GM10248 (cell line): Measurements from ENCODE around the gene ZBTB38.

Source experiments
- CTCF ChIA-PET: fragments of 300-600 bp; sonication (Branson Sonifier 250); formaldehyde crosslinking; extraction: SDS; loops from one replicate; lab custom pipeline; 2021; ENCODE audit warnings: antibody characterized with exemption; lab: Yijun Ruan, JAX
- POLR2A ChIA-PET: fragments of 350-650 bp; sonication (Branson Sonifier 250); formaldehyde crosslinking; extraction: SDS; loops from one replicate; lab custom pipeline; 2020; ENCODE audit warnings: antibody characterized with exemption; lab: Yijun Ruan, JAX
- DNase-seq: peaks from one replicate; pipeline ENCODE4 v3.0.0; 2012; ENCODE audit errors: extremely low spot score
- TF ChIP-seq, protein P1 (sequence below): IDR thresholded peaks from 2 replicates; pipeline ENCODE4 v1.5.1; 2012; ENCODE audit warnings: mild to moderate bottlenecking, low read depth; ENCODE audit errors: extremely low read depth, missing control alignments, control extremely low read depth

The ZBTB38 gene

DNA sequence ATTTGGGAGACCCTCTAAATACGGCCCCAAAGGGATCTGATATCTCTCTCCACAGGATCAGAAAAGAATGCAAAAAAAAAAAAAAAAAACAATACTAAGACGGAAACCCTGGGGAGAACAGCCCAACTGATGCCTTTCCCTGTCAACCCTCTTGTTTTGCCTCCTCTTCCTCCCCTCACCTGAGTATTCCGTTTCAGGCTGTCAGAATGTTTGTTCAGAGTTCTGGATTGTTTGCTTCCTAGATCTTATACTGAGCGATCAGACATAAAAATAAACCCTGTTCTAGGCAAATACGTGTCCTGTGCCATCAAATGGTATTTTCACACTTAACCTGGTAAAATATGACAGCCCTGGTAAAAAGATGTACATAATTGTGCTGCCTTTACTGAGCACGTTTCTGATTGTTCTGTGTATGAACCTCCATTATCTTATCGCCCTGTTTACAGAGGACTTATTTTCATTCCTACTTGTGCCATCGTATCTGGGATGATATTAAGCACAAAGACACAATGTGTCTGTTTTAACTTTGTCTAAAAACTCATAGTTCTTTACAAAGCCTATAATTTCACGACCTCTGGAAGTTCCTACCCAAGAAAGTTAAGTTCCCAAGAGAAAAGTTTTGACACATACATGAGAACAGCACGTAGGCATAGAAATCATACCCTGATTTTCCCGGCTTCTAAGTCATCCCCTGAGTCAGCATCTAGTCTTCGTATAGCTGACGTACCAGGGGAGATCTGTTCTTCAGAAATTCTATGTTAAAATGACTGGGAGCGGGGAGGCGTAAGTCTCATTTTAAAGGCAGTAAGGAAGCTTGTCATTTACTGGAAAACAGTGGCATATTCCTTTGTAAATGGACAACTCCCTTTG, 856 bp downstream of the ZBTB38 start:
- DNase-seq = no peak
- POLR2A ChIA-PET = interaction anchor here (1.4 kb wide), 1 partner anchor 15 kb away, joined by 3 read pairs; no protein-coding TSS in a partner anchor
- CTCF ChIA-PET = interaction anchor here (0.9 to 11.8 kb wide), 22 partner anchors 8 to 86 kb away, joined by 3 to 143 read pairs (median 5); no protein-coding TSS in a partner anchor
- TF ChIP-seq, protein P1, sequence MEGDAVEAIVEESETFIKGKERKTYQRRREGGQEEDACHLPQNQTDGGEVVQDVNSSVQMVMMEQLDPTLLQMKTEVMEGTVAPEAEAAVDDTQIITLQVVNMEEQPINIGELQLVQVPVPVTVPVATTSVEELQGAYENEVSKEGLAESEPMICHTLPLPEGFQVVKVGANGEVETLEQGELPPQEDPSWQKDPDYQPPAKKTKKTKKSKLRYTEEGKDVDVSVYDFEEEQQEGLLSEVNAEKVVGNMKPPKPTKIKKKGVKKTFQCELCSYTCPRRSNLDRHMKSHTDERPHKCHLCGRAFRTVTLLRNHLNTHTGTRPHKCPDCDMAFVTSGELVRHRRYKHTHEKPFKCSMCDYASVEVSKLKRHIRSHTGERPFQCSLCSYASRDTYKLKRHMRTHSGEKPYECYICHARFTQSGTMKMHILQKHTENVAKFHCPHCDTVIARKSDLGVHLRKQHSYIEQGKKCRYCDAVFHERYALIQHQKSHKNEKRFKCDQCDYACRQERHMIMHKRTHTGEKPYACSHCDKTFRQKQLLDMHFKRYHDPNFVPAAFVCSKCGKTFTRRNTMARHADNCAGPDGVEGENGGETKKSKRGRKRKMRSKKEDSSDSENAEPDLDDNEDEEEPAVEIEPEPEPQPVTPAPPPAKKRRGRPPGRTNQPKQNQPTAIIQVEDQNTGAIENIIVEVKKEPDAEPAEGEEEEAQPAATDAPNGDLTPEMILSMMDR = no peak

DNA sequence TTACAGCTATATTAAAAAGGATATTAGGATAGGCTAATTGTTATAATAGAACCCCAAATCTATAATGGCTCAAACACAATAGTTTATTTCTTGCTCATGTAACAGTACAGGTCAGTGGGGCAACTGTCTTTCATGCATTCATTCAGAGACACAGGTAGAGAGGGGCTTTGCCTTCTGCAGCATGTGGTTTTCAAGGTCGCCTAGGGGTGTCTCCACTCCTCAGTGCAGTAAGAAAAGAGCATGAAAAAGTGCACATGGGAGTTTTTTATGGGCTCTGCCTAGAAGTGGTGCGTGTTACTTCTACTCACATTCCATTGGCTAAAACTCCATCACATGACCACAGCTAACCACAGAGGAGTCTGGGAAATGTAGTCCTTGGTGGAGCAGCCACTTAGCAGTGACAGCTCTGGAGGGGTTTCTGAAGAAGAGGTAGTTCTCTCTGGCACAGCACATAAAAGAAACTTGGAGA, 1.8 kb downstream of the ZBTB38 start:
- TF ChIP-seq, protein P1 = peak; percentile 50
- CTCF ChIA-PET = interaction anchor here (0.8 to 11.8 kb wide), 23 partner anchors 9 to 85 kb away, joined by 3 to 143 read pairs (median 5); no protein-coding TSS in a partner anchor
- POLR2A ChIA-PET = interaction anchor here (1.4 kb wide), 1 partner anchor 14 kb away, joined by 3 read pairs; no protein-coding TSS in a partner anchor
- peak; percentile 77 for DNase-seq

DNA sequence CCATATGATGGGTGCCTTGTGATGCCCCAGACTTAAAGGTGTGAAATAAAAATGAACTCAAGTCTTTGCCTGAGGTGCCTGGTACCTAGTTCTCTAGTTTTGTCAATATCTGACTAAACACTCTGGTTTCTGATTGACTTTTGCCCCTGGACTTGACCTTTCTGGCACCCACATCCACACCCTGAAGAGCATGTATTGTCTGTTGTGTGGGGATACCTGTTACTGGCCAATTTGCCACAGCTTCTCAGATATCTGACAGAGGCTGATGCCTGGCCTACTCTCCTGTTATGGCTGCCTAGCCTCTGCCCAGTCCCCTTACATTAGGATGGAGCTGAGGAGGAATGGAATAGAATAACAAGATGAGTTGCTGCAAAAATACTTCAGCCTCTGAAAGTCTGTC, 3.6 kb downstream of the ZBTB38 start:
- CTCF ChIA-PET = interaction anchor here (1.1 to 11.8 kb wide), 9 partner anchors 11 to 83 kb away, joined by 3 to 143 read pairs (median 11); no protein-coding TSS in a partner anchor
- POLR2A ChIA-PET = no interaction called here
- TF ChIP-seq, protein P1 = no peak
- DNase-seq = peak; percentile 29

DNA sequence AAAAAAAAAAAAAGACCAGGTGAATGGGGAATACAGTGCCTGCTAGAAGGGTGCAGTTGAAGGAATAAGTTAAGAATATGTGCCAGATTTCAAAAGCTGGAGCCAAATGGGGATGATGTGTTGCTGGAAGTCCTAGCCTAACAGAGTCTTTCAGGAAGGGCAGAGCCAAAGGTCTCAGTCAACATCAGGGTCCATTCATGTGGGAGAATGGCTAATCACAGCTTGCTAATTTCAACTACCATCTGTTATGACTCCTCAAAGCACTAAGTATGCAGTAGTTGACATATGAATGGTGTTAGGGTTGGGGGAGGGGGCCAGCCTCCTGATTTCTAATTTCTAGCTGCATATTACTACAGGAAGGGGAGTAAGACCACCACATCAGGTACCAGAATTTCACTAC, 4.4 kb downstream of the ZBTB38 start:
- TF ChIP-seq, protein P1 = no peak
- POLR2A ChIA-PET = interaction anchor here (0.5 kb wide), 1 partner anchor 10 kb away, joined by 3 read pairs; no protein-coding TSS in a partner anchor

DNA sequence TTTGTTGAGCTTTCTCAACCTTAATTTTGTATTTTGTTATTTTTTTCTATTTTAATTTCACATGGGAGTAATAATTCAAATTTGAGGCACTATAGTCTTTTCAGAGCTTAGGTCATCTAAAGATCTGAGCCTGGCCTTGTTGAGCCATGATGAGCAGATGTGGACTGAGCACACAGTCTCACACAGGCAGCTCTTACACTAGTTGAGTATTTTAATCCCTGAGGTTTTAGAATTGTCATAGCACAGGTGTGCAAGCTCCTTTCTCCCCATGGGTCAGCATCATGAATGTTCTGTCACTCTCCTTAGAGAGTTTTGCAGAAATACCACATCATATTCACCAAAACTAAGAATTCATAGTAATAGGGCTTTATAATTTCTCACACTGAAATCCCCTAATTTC, 4.9 kb downstream of the ZBTB38 start:
- TF ChIP-seq, protein P1 = no peak
- CTCF ChIA-PET = interaction anchor here (0.7 to 11.8 kb wide), 13 partner anchors 10 to 87 kb away, joined by 3 to 143 read pairs (median 4); no protein-coding TSS in a partner anchor
- POLR2A ChIA-PET = interaction anchor here (0.5 kb wide), 1 partner anchor 11 kb away, joined by 3 read pairs; no protein-coding TSS in a partner anchor
- DNase-seq = no peak

More for the DNA sequence above, 4.4 kb downstream of the ZBTB38 start:
- DNase-seq = no peak
- CTCF ChIA-PET = interaction anchor here (0.9 to 11.8 kb wide), 13 partner anchors 10 to 88 kb away, joined by 3 to 143 read pairs (median 4); no protein-coding TSS in a partner anchor
